ENCODE data around the gene TUBGCP2.

DNA sequence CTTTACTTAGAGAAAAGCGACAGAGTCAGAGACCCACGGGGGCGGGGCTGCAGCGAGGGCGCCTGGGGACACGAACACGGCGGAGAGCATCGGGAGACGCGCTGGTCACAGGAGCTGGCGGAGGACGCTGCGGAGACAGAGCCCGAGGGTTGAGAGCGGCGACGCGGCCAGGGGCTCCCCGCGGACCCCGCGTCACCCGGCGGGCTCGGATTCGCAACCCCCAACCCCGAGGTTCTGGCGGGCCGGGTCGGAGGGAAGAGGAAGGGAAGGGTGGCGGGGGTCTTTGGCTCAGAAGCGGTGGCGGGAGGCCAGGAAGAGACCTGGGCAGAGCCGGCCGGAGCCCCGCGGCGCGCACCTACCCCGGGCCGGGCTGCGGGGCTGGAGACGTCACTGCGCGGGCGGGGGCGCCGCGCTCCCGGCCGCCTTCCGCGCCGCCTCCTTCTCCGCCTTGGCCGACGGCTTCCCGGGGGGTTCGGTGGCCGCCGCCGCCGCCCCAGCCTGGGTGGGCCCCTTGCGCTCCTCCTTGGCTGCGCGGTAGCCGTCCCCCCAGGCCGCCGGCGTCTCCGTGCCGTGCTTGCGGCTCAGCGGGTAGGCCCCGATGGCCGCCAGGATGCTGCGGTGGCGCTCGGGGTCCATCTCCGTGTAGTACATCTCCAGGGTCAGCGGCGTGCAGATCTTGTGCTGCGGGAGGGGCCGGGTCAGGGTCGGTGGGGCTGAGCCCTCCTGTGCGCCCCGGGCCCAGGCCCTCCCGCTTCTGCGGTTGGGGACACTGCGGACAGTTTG is 17.0 kb upstream of the TUBGCP2 start:
- TF ChIP-seq SIN3A (IDR thresholded peaks at IDR 0.05; ENCODE audit: borderline replicate concordance, insufficient read depth, low read length): no peak
- TF ChIP-seq POLR2AphosphoS5 (IDR thresholded peaks at IDR 0.05; ENCODE audit: low read depth, low read length): no peak
- no peak for TF ChIP-seq REST (IDR thresholded peaks at IDR 0.05; ENCODE audit: insufficient read depth in 1 of 2, low read depth in 2 of 2, low read length in 2 of 2)
- TF ChIP-seq FOXP2 (optimal IDR thresholded peaks at IDR 0.05; ENCODE audit: borderline replicate concordance, extremely low read depth, extremely low read length, insufficient read depth): no peak
